WTC11 (cell line): ENCODE measurements around the gene ABCB4. TPM values are rescaled to one million over a fixed set of nuclear protein-coding genes. Genes with fewer than 3 reads are reported as not detected.

Experiments used
- ATAC-seq: fragments of 200-7000 bp; cut with Tn5 transposase; 2 replicates; pipeline ENCODE4 v1.10.0; 2021; ENCODE audit warnings: mild to moderate bottlenecking, moderate library complexity
- CTCF ChIA-PET: fragments of 300-600 bp; sonication (Branson Sonifier 250); formaldehyde crosslinking; loops from one replicate; lab custom pipeline; 2021; ENCODE audit warnings: antibody characterized with exemption; lab: Charles Lee
- POLR2A ChIA-PET: fragments of 350-600 bp; sonication (Branson Sonifier 250); formaldehyde crosslinking; loops from one replicate; lab custom pipeline; 2021; ENCODE audit warnings: antibody characterized with exemption; lab: Charles Lee
- DNase-seq: peaks from one replicate; pipeline ENCODE4 v3.0.0; 2021; ENCODE audit warnings: low spot score
- H3K27ac Mint-ChIP-seq: 2 replicates; pipeline ENCODE4 v1.8.0; 2021; ENCODE audit warnings: mixed read lengths
- H3K27me3 Mint-ChIP-seq: 2 replicates; pipeline ENCODE4 v1.8.0; 2021; ENCODE audit warnings: low read depth, mild to moderate bottlenecking, moderate library complexity, mixed read lengths
- H3K36me3 Mint-ChIP-seq: 2 replicates; pipeline ENCODE4 v1.8.0; 2021; ENCODE audit warnings: mixed read lengths
- H3K4me1 Mint-ChIP-seq: 2 replicates; pipeline ENCODE4 v1.8.0; 2022; ENCODE audit warnings: mixed read lengths
- H3K4me3 Mint-ChIP-seq: 2 replicates; pipeline ENCODE4 v1.8.0; 2021; ENCODE audit warnings: mild to moderate bottlenecking, moderate library complexity, mixed read lengths
- H3K9me3 Mint-ChIP-seq: 2 replicates; pipeline ENCODE4 v1.8.0; 2021; ENCODE audit warnings: mixed read lengths
- ATF3 ChIP-seq: sonication (generic); formaldehyde crosslinking; conservative IDR thresholded peaks from 2 replicates; pipeline ENCODE4 v1.8.1; 2022; ENCODE audit warnings: mild to moderate bottlenecking, missing genetic modification reagents
- ELF4 ChIP-seq: sonication (generic); formaldehyde crosslinking; IDR thresholded peaks from 2 replicates; pipeline ENCODE4 v1.8.1; 2022; ENCODE audit warnings: low read depth, mild to moderate bottlenecking, moderate library complexity, missing genetic modification reagents
- EMX1 ChIP-seq: fragments of 250-450 bp; sonication (Bioruptor Pico); IDR thresholded peaks from 2 replicates; pipeline ENCODE4 v1.8.0; 2021; ENCODE audit warnings: mild to moderate bottlenecking
- ESRRA ChIP-seq: sonication (generic); formaldehyde crosslinking; IDR thresholded peaks from 2 replicates; pipeline ENCODE4 v1.8.1; 2022; ENCODE audit warnings: mild to moderate bottlenecking, missing genetic modification reagents, borderline replicate concordance
- FOXP4 ChIP-seq: sonication (generic); formaldehyde crosslinking; IDR thresholded peaks from 2 replicates; pipeline ENCODE4 v1.8.0; 2022; ENCODE audit warnings: mild to moderate bottlenecking, missing genetic modification reagents
- GTF2I ChIP-seq: fragments of 250-450 bp; sonication (Bioruptor Pico); conservative IDR thresholded peaks from 2 replicates; pipeline ENCODE4 v1.4.0; 2021; ENCODE audit warnings: mild to moderate bottlenecking
- HMGA2 ChIP-seq: fragments of 250-450 bp; sonication (Bioruptor Pico); IDR thresholded peaks from 2 replicates; pipeline ENCODE4 v1.4.0; 2021; ENCODE audit warnings: mild to moderate bottlenecking, moderate library complexity
- MXD4 ChIP-seq: fragments of 250-450 bp; sonication (Bioruptor Pico); IDR thresholded peaks from 2 replicates; pipeline ENCODE4 v1.8.0; 2021; ENCODE audit warnings: mild to moderate bottlenecking, moderate library complexity, borderline replicate concordance
- TP53 ChIP-seq: sonication (generic); formaldehyde crosslinking; IDR thresholded peaks from 2 replicates; pipeline ENCODE4 v1.8.1; 2023; ENCODE audit warnings: mild to moderate bottlenecking, missing genetic modification reagents
- ZNF138 ChIP-seq: sonication (generic); formaldehyde crosslinking; conservative IDR thresholded peaks from 2 replicates; pipeline ENCODE4 v1.8.1; 2022; ENCODE audit warnings: mild to moderate bottlenecking, moderate library complexity, missing genetic modification reagents
- ZNF219 ChIP-seq: sonication (generic); formaldehyde crosslinking; IDR thresholded peaks from 2 replicates; pipeline ENCODE4 v1.8.0; 2023; ENCODE audit warnings: missing genetic modification reagents, mild to moderate bottlenecking, borderline replicate concordance
- ZNF423 ChIP-seq: fragments of 250-450 bp; sonication (Bioruptor Pico); IDR thresholded peaks from 2 replicates; pipeline ENCODE4 v2.1.2; 2022; ENCODE audit warnings: mild to moderate bottlenecking, moderate library complexity
- total RNA-seq: library from RNA; stranded (reverse); gene quantifications from 3 replicates; pipeline ENCODE4 v1.2.3, GENCODE V29; 2021
- TF ChIP-seq, protein P1 (sequence below): sonication (generic); formaldehyde crosslinking; IDR thresholded peaks from 2 replicates; pipeline ENCODE4 v1.8.0; 2023; ENCODE audit warnings: missing genetic modification reagents
- TF ChIP-seq, protein P2 (sequence below): fragments of 250-450 bp; sonication (Bioruptor Pico); IDR thresholded peaks from 2 replicates; pipeline ENCODE4 v1.9.0; 2021; ENCODE audit warnings: mild to moderate bottlenecking, borderline replicate concordance
- TF ChIP-seq, protein P3 (sequence below): fragments of 250-450 bp; sonication (Bioruptor Pico); IDR thresholded peaks from 2 replicates; pipeline ENCODE4 v2.1.2; 2022; ENCODE audit warnings: mild to moderate bottlenecking, moderate library complexity
- TF ChIP-seq, protein P4 (sequence below): sonication (generic); formaldehyde crosslinking; IDR thresholded peaks from 2 replicates; pipeline ENCODE4 v1.8.0; 2022; ENCODE audit warnings: mild to moderate bottlenecking, missing genetic modification reagents

The ABCB4 gene
- total RNA-seq, 1 experiment from 2014 or later, result 1.2 TPM

- TF ChIP-seq, protein P1, sequence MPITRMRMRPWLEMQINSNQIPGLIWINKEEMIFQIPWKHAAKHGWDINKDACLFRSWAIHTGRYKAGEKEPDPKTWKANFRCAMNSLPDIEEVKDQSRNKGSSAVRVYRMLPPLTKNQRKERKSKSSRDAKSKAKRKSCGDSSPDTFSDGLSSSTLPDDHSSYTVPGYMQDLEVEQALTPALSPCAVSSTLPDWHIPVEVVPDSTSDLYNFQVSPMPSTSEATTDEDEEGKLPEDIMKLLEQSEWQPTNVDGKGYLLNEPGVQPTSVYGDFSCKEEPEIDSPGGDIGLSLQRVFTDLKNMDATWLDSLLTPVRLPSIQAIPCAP (CRISPR knock-in tag), result no peak
- no peak for TF ChIP-seq ESRRA
Observed at GRCh38 chr7:87451187-87451586, 24.3 kb downstream of the ABCB4 start (continued).

DNA sequence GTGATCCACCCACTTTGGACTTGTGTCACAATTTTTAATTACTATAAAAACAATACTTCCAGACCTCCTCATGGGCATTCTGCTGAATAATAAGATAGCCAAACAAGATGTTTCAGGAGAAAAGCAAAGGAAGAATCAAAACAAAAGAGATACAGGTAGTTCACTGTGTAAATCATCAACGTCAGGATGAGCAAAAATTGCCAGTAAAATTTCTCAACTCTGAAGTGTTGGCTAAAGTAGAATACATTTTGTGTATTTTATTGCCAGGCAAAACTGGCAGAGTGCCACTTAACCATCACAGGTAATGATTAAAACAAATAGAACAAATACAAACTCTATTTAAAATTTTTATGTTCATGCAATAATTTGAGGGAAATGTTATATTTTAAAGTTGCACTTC lies 24.8 kb downstream of the ABCB4 start:
- ATAC-seq (no peak), DNase-seq (no peak)
- Mint-ChIP-seq H3K4me3 (no peak overlapping the region), H3K4me1 (peaks cover 6% of the 10 kb centered on the region), H3K27ac (no peak overlapping the region)
- POLR2A ChIA-PET, result no interaction called here
- TF ChIP-seq, protein P2, sequence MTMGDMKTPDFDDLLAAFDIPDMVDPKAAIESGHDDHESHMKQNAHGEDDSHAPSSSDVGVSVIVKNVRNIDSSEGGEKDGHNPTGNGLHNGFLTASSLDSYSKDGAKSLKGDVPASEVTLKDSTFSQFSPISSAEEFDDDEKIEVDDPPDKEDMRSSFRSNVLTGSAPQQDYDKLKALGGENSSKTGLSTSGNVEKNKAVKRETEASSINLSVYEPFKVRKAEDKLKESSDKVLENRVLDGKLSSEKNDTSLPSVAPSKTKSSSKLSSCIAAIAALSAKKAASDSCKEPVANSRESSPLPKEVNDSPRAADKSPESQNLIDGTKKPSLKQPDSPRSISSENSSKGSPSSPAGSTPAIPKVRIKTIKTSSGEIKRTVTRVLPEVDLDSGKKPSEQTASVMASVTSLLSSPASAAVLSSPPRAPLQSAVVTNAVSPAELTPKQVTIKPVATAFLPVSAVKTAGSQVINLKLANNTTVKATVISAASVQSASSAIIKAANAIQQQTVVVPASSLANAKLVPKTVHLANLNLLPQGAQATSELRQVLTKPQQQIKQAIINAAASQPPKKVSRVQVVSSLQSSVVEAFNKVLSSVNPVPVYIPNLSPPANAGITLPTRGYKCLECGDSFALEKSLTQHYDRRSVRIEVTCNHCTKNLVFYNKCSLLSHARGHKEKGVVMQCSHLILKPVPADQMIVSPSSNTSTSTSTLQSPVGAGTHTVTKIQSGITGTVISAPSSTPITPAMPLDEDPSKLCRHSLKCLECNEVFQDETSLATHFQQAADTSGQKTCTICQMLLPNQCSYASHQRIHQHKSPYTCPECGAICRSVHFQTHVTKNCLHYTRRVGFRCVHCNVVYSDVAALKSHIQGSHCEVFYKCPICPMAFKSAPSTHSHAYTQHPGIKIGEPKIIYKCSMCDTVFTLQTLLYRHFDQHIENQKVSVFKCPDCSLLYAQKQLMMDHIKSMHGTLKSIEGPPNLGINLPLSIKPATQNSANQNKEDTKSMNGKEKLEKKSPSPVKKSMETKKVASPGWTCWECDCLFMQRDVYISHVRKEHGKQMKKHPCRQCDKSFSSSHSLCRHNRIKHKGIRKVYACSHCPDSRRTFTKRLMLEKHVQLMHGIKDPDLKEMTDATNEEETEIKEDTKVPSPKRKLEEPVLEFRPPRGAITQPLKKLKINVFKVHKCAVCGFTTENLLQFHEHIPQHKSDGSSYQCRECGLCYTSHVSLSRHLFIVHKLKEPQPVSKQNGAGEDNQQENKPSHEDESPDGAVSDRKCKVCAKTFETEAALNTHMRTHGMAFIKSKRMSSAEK (CRISPR knock-in tag), result no peak
- no peak for TF ChIP-seq GTF2I (CRISPR knock-in tag)
- TF ChIP-seq FOXP4 (CRISPR knock-in tag), result no peak
- TF ChIP-seq HMGA2 (CRISPR knock-in tag), result no peak
- TF ChIP-seq ZNF219 (CRISPR knock-in tag), result no peak
- TF ChIP-seq ZNF423 (CRISPR knock-in tag), result no peak
- TF ChIP-seq, protein P3, sequence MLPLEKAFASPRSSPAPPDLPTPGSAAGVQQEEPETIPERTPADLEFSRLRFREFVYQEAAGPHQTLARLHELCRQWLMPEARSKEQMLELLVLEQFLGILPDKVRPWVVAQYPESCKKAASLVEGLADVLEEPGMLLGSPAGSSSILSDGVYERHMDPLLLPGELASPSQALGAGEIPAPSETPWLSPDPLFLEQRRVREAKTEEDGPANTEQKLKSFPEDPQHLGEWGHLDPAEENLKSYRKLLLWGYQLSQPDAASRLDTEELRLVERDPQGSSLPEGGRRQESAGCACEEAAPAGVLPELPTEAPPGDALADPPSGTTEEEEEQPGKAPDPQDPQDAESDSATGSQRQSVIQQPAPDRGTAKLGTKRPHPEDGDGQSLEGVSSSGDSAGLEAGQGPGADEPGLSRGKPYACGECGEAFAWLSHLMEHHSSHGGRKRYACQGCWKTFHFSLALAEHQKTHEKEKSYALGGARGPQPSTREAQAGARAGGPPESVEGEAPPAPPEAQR (CRISPR knock-in tag), result no peak
- TF ChIP-seq, protein P4, sequence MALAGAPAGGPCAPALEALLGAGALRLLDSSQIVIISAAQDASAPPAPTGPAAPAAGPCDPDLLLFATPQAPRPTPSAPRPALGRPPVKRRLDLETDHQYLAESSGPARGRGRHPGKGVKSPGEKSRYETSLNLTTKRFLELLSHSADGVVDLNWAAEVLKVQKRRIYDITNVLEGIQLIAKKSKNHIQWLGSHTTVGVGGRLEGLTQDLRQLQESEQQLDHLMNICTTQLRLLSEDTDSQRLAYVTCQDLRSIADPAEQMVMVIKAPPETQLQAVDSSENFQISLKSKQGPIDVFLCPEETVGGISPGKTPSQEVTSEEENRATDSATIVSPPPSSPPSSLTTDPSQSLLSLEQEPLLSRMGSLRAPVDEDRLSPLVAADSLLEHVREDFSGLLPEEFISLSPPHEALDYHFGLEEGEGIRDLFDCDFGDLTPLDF, result no peak
- TF ChIP-seq ELF4 (CRISPR knock-in tag), result no peak
- TF ChIP-seq EMX1, result no peak
- TF ChIP-seq MXD4, result no peak
- no peak for TF ChIP-seq ATF3 (CRISPR knock-in tag)
- TF ChIP-seq TP53 (CRISPR knock-in tag), result no peak
- TF ChIP-seq ZNF138 (CRISPR knock-in tag), result no peak
- TF ChIP-seq, all 79 proteins: peak for 0
- no peaks in the 10 kb centered on the region for H3K9me3 Mint-ChIP-seq
- CTCF ChIA-PET, result no interaction called here
- H3K36me3 Mint-ChIP-seq, result no peaks in the 10 kb centered on the region
- H3K27me3 Mint-ChIP-seq, result no peaks in the 10 kb centered on the region
